Type B pancreatic cell (in vitro differentiated cells): Measurements from ENCODE around the gene LTF. TPM values are rescaled to one million over a fixed set of nuclear protein-coding genes. Genes with fewer than 3 reads are reported as not detected.

Source experiments
- DNase-seq: peaks from one replicate; pipeline ENCODE4 v3.0.0; 2021; ENCODE audit warnings: mixed read lengths; ENCODE audit not compliant: unreplicated experiment; ENCODE audit errors: extremely low spot score
- H3K27ac Mint-ChIP-seq: 2 replicates; pipeline ENCODE4 v1.8.0; 2021; ENCODE audit warnings: mild to moderate bottlenecking, mixed read lengths
- H3K27me3 Mint-ChIP-seq: 2 replicates; pipeline ENCODE4 v1.8.0; 2021; ENCODE audit warnings: mixed read lengths
- H3K36me3 Mint-ChIP-seq: 2 replicates; pipeline ENCODE4 v1.8.0; 2021; ENCODE audit warnings: mixed read lengths
- H3K4me1 Mint-ChIP-seq: one replicate; pipeline ENCODE4 v1.8.0; 2021; ENCODE audit warnings: mixed read lengths; ENCODE audit not compliant: unreplicated experiment
- H3K4me3 Mint-ChIP-seq: 2 replicates; pipeline ENCODE4 v1.8.0; 2021; ENCODE audit warnings: mild to moderate bottlenecking, mixed read lengths
- H3K9me3 Mint-ChIP-seq: 2 replicates; pipeline ENCODE4 v1.8.0; 2021; ENCODE audit warnings: mixed read lengths
- CTCF ChIP-seq: fragments of 200-600 bp; sonication (generic); conservative IDR thresholded peaks from 2 replicates; pipeline ENCODE4 v1.5.0; 2021; ENCODE audit warnings: antibody characterized with exemption, mild to moderate bottlenecking
- total RNA-seq: library from RNA; stranded (reverse); gene quantifications from 2 replicates; pipeline ENCODE4 v1.2.1, GENCODE V29; 2021; ENCODE audit warnings: low replicate concordance

LTF gene
- total RNA-seq, 1 donor from 2014 or later, result not detected

DNA sequence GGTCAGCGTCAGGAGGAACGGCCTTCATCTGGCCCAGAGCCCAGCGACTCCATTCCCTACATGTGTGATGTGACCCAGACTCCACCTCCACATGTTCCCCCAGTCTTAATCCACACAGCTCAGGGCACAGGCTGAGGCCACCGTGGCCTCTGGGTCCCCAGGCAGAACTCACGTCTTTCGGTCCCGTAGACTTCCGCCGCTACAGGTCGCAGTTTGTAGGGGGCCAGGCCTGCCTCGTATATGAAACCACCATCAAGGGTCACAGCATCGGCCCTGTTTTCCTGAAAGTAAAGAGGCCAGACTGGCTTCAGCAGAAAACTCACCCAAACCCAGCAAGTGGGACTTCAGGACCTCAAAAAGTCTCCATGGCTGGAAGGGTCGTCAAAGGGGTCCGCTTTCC, 8.6 kb downstream of the LTF start:
- no peaks in the 10 kb centered on the region for H3K36me3 Mint-ChIP-seq
- no peaks in the 10 kb centered on the region for H3K9me3 Mint-ChIP-seq
- H3K4me1 Mint-ChIP-seq, result no peaks in the 10 kb centered on the region
- no peak overlapping the region for H3K4me3 Mint-ChIP-seq
- H3K27ac Mint-ChIP-seq, result no peak overlapping the region
- DNase-seq, result no peak
- no peak for TF ChIP-seq CTCF
- peaks cover 41% of the 10 kb centered on the region for H3K27me3 Mint-ChIP-seq

- Mint-ChIP-seq H3K27ac (no peak overlapping the region), H3K27me3 (peaks cover 36% of the 10 kb centered on the region)
Observed at GRCh38 chr3:46455231-46456115, 9.2 kb downstream of the LTF start.

DNA sequence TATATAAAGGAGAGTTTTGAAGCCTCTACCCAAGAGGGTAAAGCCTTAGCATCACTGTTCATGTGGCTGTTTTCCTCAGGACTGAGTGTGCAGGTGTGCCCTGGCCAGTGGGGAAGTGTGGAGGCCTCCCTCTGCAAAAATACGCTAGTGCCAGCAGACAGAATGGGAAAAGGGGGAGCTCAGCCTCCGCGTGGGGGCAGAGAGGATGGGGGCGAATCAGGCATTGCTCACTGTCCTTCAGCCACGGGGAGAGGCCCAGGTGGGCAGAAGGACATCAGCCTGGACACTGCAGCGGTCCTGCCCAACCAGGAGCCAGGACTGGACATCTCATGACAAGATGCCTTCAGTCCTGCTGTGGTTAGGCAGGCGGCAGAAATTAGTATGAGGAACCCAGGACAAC, 10.1 kb downstream of the LTF start:
- Mint-ChIP-seq H3K27ac (no peak overlapping the region), H3K4me3 (no peak overlapping the region), H3K27me3 (peaks cover 27% of the 10 kb centered on the region), H3K4me1 (no peaks in the 10 kb centered on the region), H3K9me3 (no peaks in the 10 kb centered on the region), H3K36me3 (no peaks in the 10 kb centered on the region)
- DNase-seq, result no peak
- no peak for TF ChIP-seq CTCF

More at GRCh38 chr3:46455231-46456115, 9.2 kb downstream of the LTF start:
- DNase-seq, result no peak
- H3K4me1 Mint-ChIP-seq, result no peaks in the 10 kb centered on the region
- H3K36me3 Mint-ChIP-seq, result no peaks in the 10 kb centered on the region
- TF ChIP-seq CTCF, result no peak
- H3K9me3 Mint-ChIP-seq, result no peaks in the 10 kb centered on the region
- H3K4me3 Mint-ChIP-seq, result no peak overlapping the region

DNA sequence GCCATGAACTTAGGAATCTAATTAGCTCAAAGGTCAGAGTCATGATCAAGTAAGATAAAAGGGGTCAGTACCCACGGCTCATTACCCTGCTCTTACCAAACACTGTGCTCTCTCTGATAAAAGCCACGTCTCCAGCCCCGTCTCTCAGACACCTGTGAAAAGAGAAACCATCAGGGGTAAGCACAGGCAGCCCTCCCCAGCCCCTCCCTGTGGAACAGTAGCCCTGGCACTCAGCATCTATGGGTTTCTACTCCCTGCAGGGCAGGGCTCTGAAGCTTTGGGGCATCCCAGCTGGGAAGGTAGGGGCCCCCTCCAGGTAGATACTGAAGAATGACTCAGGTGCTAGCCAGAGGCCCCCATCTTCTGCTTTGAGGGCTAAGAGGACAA, 10.5 kb downstream of the LTF start:
- peaks cover 23% of the 10 kb centered on the region for H3K27me3 Mint-ChIP-seq
- H3K4me3 Mint-ChIP-seq, result no peak overlapping the region
- no peaks in the 10 kb centered on the region for H3K4me1 Mint-ChIP-seq
- H3K9me3 Mint-ChIP-seq, result no peaks in the 10 kb centered on the region
- TF ChIP-seq CTCF, result no peak
- H3K27ac Mint-ChIP-seq, result no peak overlapping the region
- no peak for DNase-seq
- no peaks in the 10 kb centered on the region for H3K36me3 Mint-ChIP-seq

GRCh38 chr3:46453526-46454208, 11.0 kb downstream of the LTF start:
- DNase-seq, result no peak
- H3K4me1 Mint-ChIP-seq, result no peaks in the 10 kb centered on the region
- no peak overlapping the region for H3K4me3 Mint-ChIP-seq
- H3K27ac Mint-ChIP-seq, result no peak overlapping the region
- H3K36me3 Mint-ChIP-seq, result no peaks in the 10 kb centered on the region
- peaks cover 23% of the 10 kb centered on the region for H3K27me3 Mint-ChIP-seq
- TF ChIP-seq CTCF, result no peak
- H3K9me3 Mint-ChIP-seq, result no peaks in the 10 kb centered on the region
